Peyer's patch (tissue), 4 donors: ENCODE measurements around the gene MGAT3. TPM values are rescaled to one million over a fixed set of nuclear protein-coding genes. Genes with fewer than 3 reads are reported as not detected.
A peak's percentile ranks its signal among the peaks of the same experiment; 100 is the strongest.

Experiments used
- DNase-seq, 3 donors: peaks; one replicate each; pipeline ENCODE4 v3.0.0-alpha.2; 2017 to 2019
- H3K27ac ChIP-seq, 4 donors: fragments of 200-600 bp; sonication (generic); one replicate each; pipeline ENCODE4 v1.5.1; 2016 to 2019
- H3K27me3 ChIP-seq, 2 donors: fragments of 200-600 bp; sonication (generic); one replicate each; pipeline ENCODE4 v1.5.1; 2019
- H3K36me3 ChIP-seq, 3 donors: fragments of 200-600 bp; sonication (generic); one replicate each; pipeline ENCODE4 v1.5.1; 2016 to 2019
- H3K4me1 ChIP-seq, 4 donors: fragments of 200-600 bp; sonication (generic); one replicate each; pipeline ENCODE4 v1.5.1; 2016 to 2019
- H3K4me3 ChIP-seq, 4 donors: fragments of 200-600 bp; sonication (generic); 1 replicate in 3 of 4; 2 replicates in 1 of 4; pipeline ENCODE4 v1.5.1; 2016 to 2019; ENCODE audit warnings: mild to moderate bottlenecking in 1 of 4
- H3K9me3 ChIP-seq, 4 donors: fragments of 200-600 bp; sonication (generic); one replicate each; pipeline ENCODE4 v1.5.1; 2016 to 2019; ENCODE audit warnings: mild to moderate bottlenecking in 1 of 4
- POLR2A ChIP-seq, 2 donors: fragments of 450-650 bp; IDR thresholded peaks; one replicate each; pipeline ENCODE4 v1.5.1; 2017; ENCODE audit warnings: antibody characterized with exemption in 2 of 2, mild to moderate bottlenecking in 2 of 2, moderate library complexity in 2 of 2
- total RNA-seq, 4 donors: library from RNA; depleted of rRNA; stranded (reverse); fragments of >200 nt; gene quantifications; one replicate each; pipeline ENCODE4 v1.1.0, GENCODE V29; 2016
- TF ChIP-seq, protein P1 (sequence below), 6 experiments: fragments of 450-650 bp in 4 of 6; fragments of 200-600 bp in 2 of 6; sonication (generic) in 1 of 6; IDR thresholded peaks; one replicate each; pipeline ENCODE4 v1.5.1; 2017 to 2019; ENCODE audit warnings: antibody characterized with exemption in 6 of 6, mild to moderate bottlenecking in 3 of 6, moderate library complexity in 1 of 6

Gene MGAT3
- total RNA-seq, 4 donors from 2014 or later = 5.0 to 53.7 (median 49.6) TPM

DNA sequence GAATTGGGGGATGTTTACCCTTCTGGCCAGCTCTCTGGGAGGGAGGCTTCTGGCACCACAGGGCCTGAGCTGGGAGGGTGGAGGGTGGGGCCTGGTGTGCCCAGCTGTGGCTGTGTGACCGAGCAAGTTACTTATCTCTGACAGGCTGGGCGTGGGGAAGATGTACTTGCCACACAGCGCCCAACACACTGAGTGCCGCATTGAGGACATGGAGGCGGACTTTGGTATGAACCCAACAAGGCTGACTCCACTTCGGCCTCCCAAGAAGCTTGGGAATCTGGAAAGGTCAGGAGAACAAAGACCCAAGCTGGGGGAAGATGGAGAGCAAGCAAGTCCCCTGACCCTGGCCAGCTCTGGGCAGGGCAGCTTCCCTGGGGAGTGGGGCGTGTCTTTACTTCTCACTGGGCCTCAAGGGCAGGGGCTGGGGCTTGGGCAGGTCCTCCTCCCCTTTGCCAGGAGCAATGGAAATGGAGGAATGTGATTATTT is 2.4 kb upstream of the MGAT3 start:
- Histone ChIP-seq H3K27me3 (peaks cover 0 to 22% of the 10 kb centered on the region in 2 donors), H3K4me1 (peaks cover 0 to 20% (median under 1%) of the 10 kb centered on the region in 4 donors), H3K27ac (peak overlapping the region in 3 of 4 donors; percentile 9 to 78 (median 48)), H3K9me3 (no peaks in the 10 kb centered on the region), H3K4me3 (no peak overlapping the region), H3K36me3 (no peaks in the 10 kb centered on the region)
- TF ChIP-seq, protein P1, sequence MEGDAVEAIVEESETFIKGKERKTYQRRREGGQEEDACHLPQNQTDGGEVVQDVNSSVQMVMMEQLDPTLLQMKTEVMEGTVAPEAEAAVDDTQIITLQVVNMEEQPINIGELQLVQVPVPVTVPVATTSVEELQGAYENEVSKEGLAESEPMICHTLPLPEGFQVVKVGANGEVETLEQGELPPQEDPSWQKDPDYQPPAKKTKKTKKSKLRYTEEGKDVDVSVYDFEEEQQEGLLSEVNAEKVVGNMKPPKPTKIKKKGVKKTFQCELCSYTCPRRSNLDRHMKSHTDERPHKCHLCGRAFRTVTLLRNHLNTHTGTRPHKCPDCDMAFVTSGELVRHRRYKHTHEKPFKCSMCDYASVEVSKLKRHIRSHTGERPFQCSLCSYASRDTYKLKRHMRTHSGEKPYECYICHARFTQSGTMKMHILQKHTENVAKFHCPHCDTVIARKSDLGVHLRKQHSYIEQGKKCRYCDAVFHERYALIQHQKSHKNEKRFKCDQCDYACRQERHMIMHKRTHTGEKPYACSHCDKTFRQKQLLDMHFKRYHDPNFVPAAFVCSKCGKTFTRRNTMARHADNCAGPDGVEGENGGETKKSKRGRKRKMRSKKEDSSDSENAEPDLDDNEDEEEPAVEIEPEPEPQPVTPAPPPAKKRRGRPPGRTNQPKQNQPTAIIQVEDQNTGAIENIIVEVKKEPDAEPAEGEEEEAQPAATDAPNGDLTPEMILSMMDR (IDR thresholded peaks at IDR 0.05) = no peak
- TF ChIP-seq POLR2A (IDR thresholded peaks at IDR 0.05) = peak in 1 of 2 donors; percentile 42
- peak in 2 of 3 donors; percentile 84 to 87 for DNase-seq

DNA sequence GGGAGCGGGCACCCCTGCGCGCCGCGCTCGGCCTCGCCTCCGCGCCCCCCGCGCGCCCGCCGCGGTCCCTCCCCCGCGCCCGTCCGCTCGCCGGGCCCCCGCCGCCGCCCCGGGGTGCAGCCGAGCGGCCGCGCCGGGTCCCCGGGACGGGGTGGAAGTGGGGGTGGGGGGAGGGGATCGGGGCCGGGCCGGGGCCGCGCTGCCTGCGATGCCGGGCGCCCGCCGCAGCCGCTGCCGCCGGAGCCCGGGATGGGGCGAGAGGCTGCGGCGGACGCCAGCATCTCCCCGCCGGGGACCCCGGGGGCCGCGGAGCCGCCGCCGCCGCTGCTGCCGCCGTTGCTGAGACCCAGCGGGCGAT is 365 bp downstream of the MGAT3 start:
- Histone ChIP-seq H3K4me3 (peak overlapping the region; percentile 43 to 75 (median 53)), H3K36me3 (no peaks in the 10 kb centered on the region), H3K4me1 (peaks cover 0 to 20% (median under 1%) of the 10 kb centered on the region in 4 donors), H3K27me3 (peaks cover 0 to 22% of the 10 kb centered on the region in 2 donors), H3K27ac (peak overlapping the region; percentile 35 to 83 (median 50)), H3K9me3 (no peaks in the 10 kb centered on the region)
- TF ChIP-seq POLR2A (IDR thresholded peaks at IDR 0.05) = no peak
- TF ChIP-seq, protein P1 (IDR thresholded peaks at IDR 0.05) = no peak
- no peak for DNase-seq

DNA sequence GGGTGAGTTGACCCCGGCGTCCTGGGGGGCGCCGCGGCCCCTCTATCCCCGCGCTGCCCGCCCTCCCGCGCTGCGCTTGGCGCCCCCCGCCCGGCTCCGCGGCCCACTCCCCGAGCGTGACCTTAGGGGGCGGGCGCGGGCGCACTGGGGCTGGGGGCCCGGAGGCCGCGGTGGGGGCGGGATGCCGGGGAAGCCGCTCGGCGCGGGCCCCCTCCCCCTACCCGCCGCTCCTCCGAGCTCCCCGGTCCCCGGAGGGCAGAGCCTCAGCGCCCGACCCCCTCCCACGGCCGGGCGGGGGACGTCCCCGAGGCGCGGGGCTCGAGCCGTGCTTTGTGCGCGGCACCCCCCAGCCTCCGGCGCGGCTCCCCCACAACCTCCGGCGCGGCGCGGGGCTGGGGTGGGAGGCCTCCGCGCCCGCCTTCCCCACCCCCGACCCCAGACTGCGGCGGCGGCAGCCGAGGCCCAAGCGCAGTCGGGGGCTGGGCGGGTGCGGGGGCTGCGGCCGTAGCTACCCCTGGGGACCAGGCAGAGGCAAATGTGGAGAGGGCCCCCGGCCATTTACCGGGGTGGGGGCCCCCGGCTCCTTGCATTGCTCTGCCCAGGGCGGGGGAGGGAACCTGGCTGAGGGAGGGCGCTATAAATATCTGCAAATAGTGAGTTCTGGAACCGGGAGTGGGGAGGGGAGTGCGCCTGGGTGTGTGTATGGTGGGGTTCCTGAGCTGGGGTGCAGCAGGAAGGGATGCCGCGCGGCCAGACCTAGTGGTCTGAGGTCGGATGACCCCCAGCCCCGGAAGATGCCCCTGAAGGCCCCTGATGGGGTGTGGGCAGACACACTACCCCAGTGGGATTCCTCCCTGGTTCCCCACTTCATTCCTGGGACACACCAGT is 988 bp downstream of the MGAT3 start:
- Histone ChIP-seq H3K9me3 (no peaks in the 10 kb centered on the region), H3K4me3 (peak overlapping the region; percentile 43 to 75 (median 53)), H3K4me1 (peaks cover 0 to 20% (median 5%) of the 10 kb centered on the region in 4 donors), H3K36me3 (no peaks in the 10 kb centered on the region), H3K27me3 (peaks cover 0 to 22% of the 10 kb centered on the region in 2 donors), H3K27ac (peak overlapping the region; percentile 35 to 83 (median 50))
- no peak for TF ChIP-seq POLR2A (IDR thresholded peaks at IDR 0.05)
- TF ChIP-seq, protein P1 (IDR thresholded peaks at IDR 0.05) = no peak
- DNase-seq = peak in 1 of 3 donors; percentile 43

DNA sequence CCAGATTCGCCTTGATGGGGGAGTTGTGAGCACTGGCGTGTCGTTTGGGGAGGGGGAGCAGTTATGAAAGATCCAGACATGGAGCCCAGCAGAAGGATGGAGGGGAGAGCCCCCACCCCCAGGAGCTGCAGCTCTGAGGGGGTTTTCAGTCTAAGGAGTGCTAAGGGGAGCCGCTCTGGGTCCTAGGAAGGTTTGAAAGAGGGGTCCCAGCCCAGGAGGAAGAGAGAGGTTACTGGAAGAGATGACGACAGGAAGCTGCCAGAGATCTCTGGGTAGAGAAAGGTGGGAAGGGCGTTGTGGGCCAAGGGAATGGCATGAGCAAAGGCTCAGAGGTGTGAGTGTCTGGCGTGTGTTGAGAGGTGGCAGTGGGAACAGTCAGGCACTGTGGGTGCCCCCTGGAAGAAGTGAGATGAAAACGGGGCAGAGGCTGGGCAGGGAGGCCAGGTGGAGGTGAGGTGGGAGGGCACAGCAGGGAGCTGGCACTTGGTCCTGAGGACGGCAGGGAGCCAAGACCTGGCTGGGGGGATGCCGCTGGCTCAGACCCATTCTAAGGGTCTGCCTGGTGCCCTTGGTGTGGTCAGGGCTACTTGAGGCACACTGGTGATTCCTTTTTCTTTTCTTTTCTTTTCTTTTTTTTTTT is 1.8 kb downstream of the MGAT3 start:
- Histone ChIP-seq H3K4me1 (peaks cover 0 to 20% (median 10%) of the 10 kb centered on the region in 4 donors), H3K36me3 (no peaks in the 10 kb centered on the region), H3K27me3 (peaks cover 0 to 22% of the 10 kb centered on the region in 2 donors), H3K27ac (peak overlapping the region in 2 of 4 donors; percentile 62 to 83), H3K4me3 (peak overlapping the region in 3 of 4 donors; percentile 43 to 75 (median 51)), H3K9me3 (no peaks in the 10 kb centered on the region)
- no peak for DNase-seq
- TF ChIP-seq, protein P1 (IDR thresholded peaks at IDR 0.05) = no peak
- TF ChIP-seq POLR2A (IDR thresholded peaks at IDR 0.05) = no peak

DNA sequence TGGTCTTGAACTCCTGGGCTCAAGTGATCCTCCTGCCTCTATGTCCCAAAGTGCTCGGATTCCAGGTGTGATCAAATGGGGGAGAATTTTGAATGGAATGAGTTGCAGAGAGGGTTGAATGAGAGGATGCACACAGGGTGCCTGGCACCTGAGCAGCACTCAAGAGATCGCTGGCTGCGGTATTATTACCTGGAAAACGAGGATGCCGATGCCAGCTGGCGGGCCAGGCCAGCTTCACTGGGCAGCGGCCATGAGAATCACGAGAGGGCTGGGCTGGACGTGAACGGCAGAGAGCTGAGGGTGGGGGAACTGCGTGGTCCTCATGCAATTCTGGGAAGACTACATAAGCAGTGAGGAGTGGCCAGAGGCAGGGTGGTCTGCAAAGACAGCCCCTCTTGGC is 2.9 kb downstream of the MGAT3 start:
- no peak overlapping the region for H3K4me3 ChIP-seq
- no peaks in the 10 kb centered on the region for H3K9me3 ChIP-seq
- no peaks in the 10 kb centered on the region for H3K36me3 ChIP-seq
- H3K27ac ChIP-seq = no peak overlapping the region
- TF ChIP-seq POLR2A (IDR thresholded peaks at IDR 0.05) = no peak
- TF ChIP-seq, protein P1 (IDR thresholded peaks at IDR 0.05) = no peak
- H3K4me1 ChIP-seq = peaks cover 0 to 17% (median 12%) of the 10 kb centered on the region in 4 donors
- peaks cover 0 to 22% of the 10 kb centered on the region in 2 donors for H3K27me3 ChIP-seq
- no peak for DNase-seq
